Lung (tissue), 12 donors: ENCODE results near the gene EXD2. TPM values are rescaled to one million over a fixed set of nuclear protein-coding genes. Genes with fewer than 3 reads are reported as not detected.

Experiments used
- ATAC-seq: fragments of 200-7000 bp; cut with Tn5 transposase; one replicate; pipeline ENCODE4 v1.9.1; 2020; ENCODE audit warnings: moderate number of reproducible peaks; ENCODE audit not compliant: insufficient read depth, low FRiP score
- DNase-seq, 3 donors: peaks; one replicate each; pipeline ENCODE4 v3.0.0-alpha.2; 2013 to 2017
- H3K27ac ChIP-seq, 2 donors: one replicate each; pipeline ENCODE4 v1.5.1; 2013; ENCODE audit warnings: mild to moderate bottlenecking in 2 of 2, moderate library complexity in 2 of 2, control low read depth in 1 of 2, inconsistent platforms in 1 of 2, low read depth in 1 of 2, low read length in 1 of 2
- H3K27me3 ChIP-seq, 3 donors: one replicate each; pipeline ENCODE4 v1.5.1; 2013; ENCODE audit warnings: low read length in 2 of 3; ENCODE audit not compliant: control insufficient read depth in 3 of 3, insufficient read depth in 3 of 3
- H3K36me3 ChIP-seq, 4 donors: one replicate each; pipeline ENCODE4 v1.5.1; 2013; ENCODE audit warnings: low read length in 4 of 4, mild to moderate bottlenecking in 1 of 4, moderate library complexity in 1 of 4; ENCODE audit not compliant: control insufficient read depth in 4 of 4, insufficient read depth in 4 of 4
- H3K4me1 ChIP-seq, 5 donors: one replicate each; pipeline ENCODE4 v1.5.1; 2013; ENCODE audit warnings: low read length in 5 of 5, mild to moderate bottlenecking in 2 of 5, moderate library complexity in 1 of 5; ENCODE audit not compliant: control insufficient read depth in 5 of 5, insufficient read depth in 5 of 5
- H3K4me3 ChIP-seq: one replicate; pipeline ENCODE4 v1.5.1; 2013; ENCODE audit warnings: mild to moderate bottlenecking, control low read depth, moderate library complexity
- H3K9ac ChIP-seq, 2 donors: one replicate each; pipeline ENCODE4 v1.5.1; 2013; ENCODE audit warnings: low read length in 2 of 2, control low read depth in 1 of 2; ENCODE audit not compliant: insufficient read depth in 1 of 2
- H3K9me3 ChIP-seq, 4 donors: one replicate each; pipeline ENCODE4 v1.5.1; 2013; ENCODE audit warnings: low read length in 3 of 4, mild to moderate bottlenecking in 1 of 4, moderate library complexity in 1 of 4; ENCODE audit not compliant: control insufficient read depth in 4 of 4, insufficient read depth in 3 of 4
- CTCF ChIP-seq: IDR thresholded peaks from 2 replicates; pipeline ENCODE4 v1.5.1; 2012; ENCODE audit warnings: mild to moderate bottlenecking; ENCODE audit errors: control extremely low read depth, extremely low read depth
- WGBS, 2 donors: extraction: QIAGEN DNeasy Blood & Tissue Kit; methylation state at CpG; one replicate each; pipeline ENCODE4 v1.1.7; 2013; 5-methylcytosine and 5-hydroxymethylcytosine counted together
- polyA plus RNA-seq, 2 donors: library from polyadenylated mRNA; stranded (reverse); fragments of 200-250 nt; gene quantifications; one replicate each; pipeline ENCODE4 v1.2.1, GENCODE V29; 2013
- total RNA-seq, 2 donors: library from RNA; depleted of rRNA in 1 of 2; stranded (reverse); fragments of >200 nt in 1 of 2; gene quantifications; one replicate each; pipeline ENCODE4 v1.2.1, GENCODE V29; 2014 to 2021
- donor health status: control.
- donor health status: control.
- donor health status: Bipolar disorder and iron deficiency.
- donor health status: healthy.
- donor health status: DM: yes; HTN: yes; CAD: no.

The EXD2 gene
- total and polyA plus RNA-seq, 4 donors = 9.0 to 25.7 (median 14.8) TPM

- no peak for TF ChIP-seq CTCF
- Histone ChIP-seq H3K9ac (no peak overlapping the region), H3K4me1 (peaks cover 0 to 12% (median 0%) of the 10 kb centered on the region in 5 donors), H3K27ac (no peak overlapping the region), H3K27me3 (peaks cover 0 to 6% (median 3%) of the 10 kb centered on the region in 3 donors), H3K9me3 (no peaks in the 10 kb centered on the region), H3K36me3 (no peaks in the 10 kb centered on the region), H3K4me3 (no peak overlapping the region)
- no peak for DNase-seq
- 89 to 94% methylated on average over 8 of the region's 8 CpGs for WGBS, 2 donors
- no peak for ATAC-seq
These were observed 75.5 kb downstream of the EXD2 start for GRCh38 chr14:69266572-69267345.

- no peak overlapping the region for H3K4me3 ChIP-seq
- H3K9me3 ChIP-seq = no peaks in the 10 kb centered on the region
- H3K4me1 ChIP-seq = peaks cover 0 to 12% (median 0%) of the 10 kb centered on the region in 5 donors
- no peak overlapping the region for H3K9ac ChIP-seq
- H3K27me3 ChIP-seq = peaks cover 0 to 3% (median 3%) of the 10 kb centered on the region in 3 donors
- no peak overlapping the region for H3K27ac ChIP-seq
- TF ChIP-seq CTCF = no peak
- ATAC-seq (no peak), DNase-seq (no peak)
- no peaks in the 10 kb centered on the region for H3K36me3 ChIP-seq
- WGBS, 2 donors = 91 to 100% methylated on average over 4 of the region's 4 CpGs
These were observed 76.2 kb downstream of the EXD2 start for GRCh38 chr14:69267492-69267891.

DNA sequence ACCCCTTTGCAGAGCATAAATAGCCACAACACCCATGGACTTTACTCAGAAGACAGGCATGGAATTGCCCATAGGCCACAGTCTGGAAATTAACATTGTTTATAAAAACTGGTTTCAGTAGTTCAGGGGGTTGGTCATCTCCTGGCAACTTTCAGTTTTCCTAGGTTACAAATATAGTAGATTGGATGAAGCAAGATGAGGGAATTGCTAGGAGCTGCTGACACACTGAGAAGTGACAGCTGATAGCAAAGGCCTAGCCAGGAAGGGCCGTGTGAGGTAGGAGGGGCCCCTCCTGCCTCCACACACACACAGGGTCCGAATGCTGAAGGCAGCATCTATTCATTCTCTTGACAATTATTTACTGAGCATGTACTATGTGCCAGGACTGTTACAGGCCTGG is 76.9 kb downstream of the EXD2 start:
- no peak for TF ChIP-seq CTCF
- peak overlapping the region in 1 of 2 donors; percentile 34 for H3K27ac ChIP-seq
- no peak overlapping the region for H3K9ac ChIP-seq
- no peak overlapping the region for H3K4me3 ChIP-seq
- ATAC-seq (no peak), DNase-seq (no peak)
- peaks cover 0 to 12% (median 0%) of the 10 kb centered on the region in 5 donors for H3K4me1 ChIP-seq
- H3K27me3 ChIP-seq = peaks cover 0 to 3% (median 0%) of the 10 kb centered on the region in 3 donors
- 62 to 84% methylated on average over 2 of the region's 2 CpGs for WGBS, 2 donors
- H3K9me3 ChIP-seq = no peaks in the 10 kb centered on the region
- no peaks in the 10 kb centered on the region for H3K36me3 ChIP-seq
